Testis (tissue), 3 donors: ENCODE data around the gene ATG10. TPM values are rescaled to one million over a fixed set of nuclear protein-coding genes. Genes with fewer than 3 reads are reported as not detected.

Experiments
- DNase-seq: peaks from one replicate; pipeline ENCODE4 v3.0.0-alpha.2; 2019
- H3K27ac ChIP-seq, 2 donors: fragments of 200-600 bp; sonication (generic); one replicate each; pipeline ENCODE4 v1.5.1; 2019
- H3K27me3 ChIP-seq: fragments of 200-600 bp; sonication (generic); one replicate; pipeline ENCODE4 v1.5.1; 2019
- H3K36me3 ChIP-seq: fragments of 200-600 bp; sonication (generic); one replicate; pipeline ENCODE4 v1.5.1; 2017; ENCODE audit warnings: low read depth; ENCODE audit errors: missing control alignments
- H3K4me1 ChIP-seq: fragments of 200-600 bp; sonication (generic); one replicate; pipeline ENCODE4 v1.5.1; 2019
- H3K4me3 ChIP-seq, 2 donors: fragments of 200-600 bp; sonication (generic); one replicate each; pipeline ENCODE4 v1.5.1; 2017 to 2019
- H3K9me3 ChIP-seq: fragments of 200-600 bp; sonication (generic); one replicate; pipeline ENCODE4 v1.5.1; 2017
- POLR2A ChIP-seq: fragments of 450-650 bp; IDR thresholded peaks from one replicate; pipeline ENCODE4 v1.6.1; 2017; ENCODE audit warnings: antibody characterized with exemption, mild to moderate bottlenecking, moderate library complexity
- WGBS, 2 donors: methylation state at CpG; one replicate each; pipeline ENCODE4 v1.1.5; 2018; 5-methylcytosine and 5-hydroxymethylcytosine counted together
- intact Hi-C: fragments of 100-400 bp; cut with DNase I; formaldehyde crosslinking; loops from one replicate; pipeline ENCODE4 v1.15.1; 2023; ENCODE audit warnings: low total_unique reads
- polyA plus RNA-seq: library from polyadenylated mRNA; stranded (reverse); fragments of 350-450 nt; fragmentation: Illumina TruSeq; extraction: RNeasy Lipid Tissue Mini Kit (QIAGEN cat#74804); gene quantifications from one replicate; pipeline ENCODE4 v1.2.3, GENCODE V29; 2014; ENCODE audit warnings: low read depth, low replicate concordance; ENCODE audit not compliant: insufficient read depth
- total RNA-seq, 2 donors: library from RNA; depleted of rRNA; stranded (reverse); fragments of >200 nt; gene quantifications; one replicate each; pipeline ENCODE4 v1.2.3, GENCODE V29; 2016
- TF ChIP-seq, protein P1 (sequence below), 3 experiments: fragments of 450-650 bp in 2 of 3; fragments of 200-600 bp in 1 of 3; sonication (generic) in 1 of 3; IDR thresholded peaks; one replicate each; pipeline ENCODE4 v1.5.1; 2016 to 2019; ENCODE audit warnings: antibody characterized with exemption in 3 of 3, mild to moderate bottlenecking in 2 of 3, moderate library complexity in 1 of 3

Gene ATG10
- total and polyA plus RNA-seq, 3 donors from 2014 or later, result 10.0 to 15.1 (median 14.4) TPM

DNA sequence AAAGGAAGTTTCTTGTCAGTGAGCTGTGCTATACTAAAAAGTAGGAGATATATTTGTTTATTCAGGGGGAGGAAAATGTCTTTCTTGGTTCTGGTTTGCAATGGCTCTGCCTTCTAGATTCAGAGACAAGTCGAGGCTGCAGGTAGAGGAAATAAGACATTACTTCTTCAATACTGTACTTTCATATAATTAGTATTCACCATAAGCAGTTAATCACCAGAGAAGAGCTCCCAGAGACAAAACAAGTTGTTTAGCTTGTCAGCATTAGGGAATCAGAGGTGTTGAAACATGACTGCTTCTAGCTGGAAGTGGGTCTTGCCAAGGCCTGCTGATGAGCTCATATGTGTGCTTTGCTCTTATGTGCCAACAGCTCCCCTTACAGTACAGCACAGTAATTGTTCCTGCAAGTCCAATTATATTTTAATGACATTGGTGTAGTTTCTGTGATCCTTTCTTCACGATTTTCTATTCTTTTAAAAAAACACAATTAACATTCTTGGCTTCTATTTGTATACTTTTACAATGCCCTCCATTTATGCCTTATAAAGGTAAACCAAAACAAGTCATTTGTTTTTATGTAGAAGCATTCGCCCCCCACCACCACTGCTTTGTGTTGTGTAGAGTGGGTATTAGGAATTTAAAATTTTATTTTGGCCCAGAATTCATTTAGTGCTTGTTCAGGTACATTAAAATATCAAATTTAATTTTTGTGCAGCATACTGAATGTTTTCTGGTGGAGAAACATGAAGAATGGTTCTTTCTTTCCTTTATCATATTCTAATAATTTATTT lies 194.1 kb downstream of the ATG10 start:
- WGBS, 2 donors, result 58 to 62% methylated on average over 3 of the region's 3 CpGs
- peaks cover 6% of the 10 kb centered on the region for H3K4me1 ChIP-seq
- peak; percentile 87 for DNase-seq
- no peak overlapping the region for H3K4me3 ChIP-seq
- intact Hi-C loops, result loop anchor here (10.0 kb wide), 1 partner anchor 741 kb away; no protein-coding TSS in a partner anchor
- no peaks in the 10 kb centered on the region for H3K9me3 ChIP-seq
- H3K27ac ChIP-seq, result peak overlapping the region in 1 of 2 donors; percentile 1
- H3K36me3 ChIP-seq, result no peaks in the 10 kb centered on the region
- no peak for TF ChIP-seq POLR2A
- TF ChIP-seq, protein P1, sequence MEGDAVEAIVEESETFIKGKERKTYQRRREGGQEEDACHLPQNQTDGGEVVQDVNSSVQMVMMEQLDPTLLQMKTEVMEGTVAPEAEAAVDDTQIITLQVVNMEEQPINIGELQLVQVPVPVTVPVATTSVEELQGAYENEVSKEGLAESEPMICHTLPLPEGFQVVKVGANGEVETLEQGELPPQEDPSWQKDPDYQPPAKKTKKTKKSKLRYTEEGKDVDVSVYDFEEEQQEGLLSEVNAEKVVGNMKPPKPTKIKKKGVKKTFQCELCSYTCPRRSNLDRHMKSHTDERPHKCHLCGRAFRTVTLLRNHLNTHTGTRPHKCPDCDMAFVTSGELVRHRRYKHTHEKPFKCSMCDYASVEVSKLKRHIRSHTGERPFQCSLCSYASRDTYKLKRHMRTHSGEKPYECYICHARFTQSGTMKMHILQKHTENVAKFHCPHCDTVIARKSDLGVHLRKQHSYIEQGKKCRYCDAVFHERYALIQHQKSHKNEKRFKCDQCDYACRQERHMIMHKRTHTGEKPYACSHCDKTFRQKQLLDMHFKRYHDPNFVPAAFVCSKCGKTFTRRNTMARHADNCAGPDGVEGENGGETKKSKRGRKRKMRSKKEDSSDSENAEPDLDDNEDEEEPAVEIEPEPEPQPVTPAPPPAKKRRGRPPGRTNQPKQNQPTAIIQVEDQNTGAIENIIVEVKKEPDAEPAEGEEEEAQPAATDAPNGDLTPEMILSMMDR (IDR thresholded peaks at IDR 0.05), result peak; percentile 59 to 63 (median 61)
- no peaks in the 10 kb centered on the region for H3K27me3 ChIP-seq

DNA sequence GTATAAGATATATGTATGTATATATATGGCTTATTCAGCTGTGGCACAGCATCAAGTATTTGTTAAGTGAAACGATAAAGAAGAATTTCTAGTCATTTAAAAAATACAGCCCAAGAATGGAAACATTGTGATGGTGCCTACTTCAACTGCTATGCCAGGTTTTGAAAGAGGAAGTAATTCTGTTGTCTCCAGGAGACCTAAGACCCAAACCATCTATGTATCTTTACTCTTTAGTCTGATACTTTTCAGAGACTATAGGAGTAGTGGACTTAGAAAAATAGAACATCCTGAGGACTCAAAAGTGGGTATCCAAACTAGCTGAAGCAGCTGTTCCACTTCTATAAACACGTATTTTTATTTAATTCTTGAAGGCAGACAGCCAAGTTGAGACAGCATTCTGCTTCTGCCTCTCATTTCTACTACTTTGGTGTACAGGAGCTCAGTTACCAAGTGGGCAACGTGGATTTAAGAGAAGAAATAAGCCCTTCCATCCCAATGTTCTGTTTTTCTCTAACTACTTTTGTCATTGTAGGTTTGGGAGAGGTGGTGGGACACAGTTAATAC lies 195.6 kb downstream of the ATG10 start:
- DNase-seq, result no peak
- Histone ChIP-seq H3K9me3 (no peaks in the 10 kb centered on the region), H3K27me3 (no peaks in the 10 kb centered on the region), H3K4me1 (peaks cover 6% of the 10 kb centered on the region), H3K27ac (no peak overlapping the region), H3K36me3 (no peaks in the 10 kb centered on the region), H3K4me3 (no peak overlapping the region)
- intact Hi-C loops, result loop anchor here (10.0 kb wide), 1 partner anchor 743 kb away; no protein-coding TSS in a partner anchor
- TF ChIP-seq POLR2A, result no peak
- TF ChIP-seq, protein P1 (IDR thresholded peaks at IDR 0.05), result no peak
- 84% methylated on average over 3 of the region's 3 CpGs for WGBS, 2 donors

DNA sequence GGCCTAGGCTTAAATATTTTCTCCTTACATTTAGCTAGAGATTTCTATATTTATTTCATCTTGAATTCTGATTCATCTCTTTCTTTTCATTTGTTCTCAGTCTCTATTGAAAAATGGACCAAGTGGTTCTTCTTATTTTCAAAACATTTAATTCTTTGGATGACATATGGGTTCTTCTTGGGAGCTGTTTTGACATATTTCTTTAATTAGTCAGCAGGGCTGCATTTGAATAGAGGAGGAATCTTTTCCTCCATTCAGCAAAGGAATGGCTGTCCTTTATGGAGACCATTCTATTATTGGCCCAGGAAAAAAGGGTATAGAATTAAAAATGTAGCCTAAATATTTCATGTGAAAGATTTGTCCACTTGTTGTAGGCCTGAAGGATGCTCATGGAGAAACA lies 196.5 kb downstream of the ATG10 start:
- Histone ChIP-seq H3K27ac (no peak overlapping the region), H3K27me3 (no peaks in the 10 kb centered on the region), H3K36me3 (no peaks in the 10 kb centered on the region), H3K9me3 (no peaks in the 10 kb centered on the region), H3K4me1 (peaks cover 6% of the 10 kb centered on the region), H3K4me3 (no peak overlapping the region)
- DNase-seq, result no peak
- intact Hi-C loops, result loop anchor here (10.0 kb wide), 1 partner anchor 743 kb away; no protein-coding TSS in a partner anchor
- no peak for TF ChIP-seq POLR2A
- TF ChIP-seq, protein P1 (IDR thresholded peaks at IDR 0.05), result no peak

DNA sequence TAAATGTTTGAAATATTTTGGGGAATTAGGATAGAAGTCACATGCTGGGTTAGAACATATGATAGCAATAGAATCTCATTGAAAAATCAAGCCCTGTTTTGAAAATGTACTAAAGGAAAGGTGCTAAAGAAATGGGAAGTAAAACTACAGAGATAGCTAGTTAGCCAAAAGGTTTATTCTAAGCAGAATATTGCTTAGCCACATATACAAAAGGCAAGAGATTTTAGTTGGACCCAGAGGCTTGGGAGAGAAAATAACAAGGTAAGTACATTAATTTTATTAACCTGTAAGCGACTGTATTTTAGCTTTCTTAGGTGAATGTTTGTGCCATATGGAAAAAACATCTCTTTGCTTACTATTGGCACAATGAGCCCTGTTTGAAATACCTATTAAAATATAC lies 198.1 kb downstream of the ATG10 start:
- 91 to 98% methylated on average over 1 of the region's 1 CpG for WGBS, 2 donors
- no peaks in the 10 kb centered on the region for H3K27me3 ChIP-seq
- DNase-seq, result no peak
- intact Hi-C loops, result loop anchor here (10.0 kb wide), 1 partner anchor 745 kb away; no protein-coding TSS in a partner anchor
- H3K36me3 ChIP-seq, result no peaks in the 10 kb centered on the region
- H3K9me3 ChIP-seq, result no peaks in the 10 kb centered on the region
- TF ChIP-seq, protein P1 (IDR thresholded peaks at IDR 0.05), result no peak
- TF ChIP-seq POLR2A, result no peak
- H3K27ac ChIP-seq, result no peak overlapping the region
- H3K4me1 ChIP-seq, result peaks cover 6% of the 10 kb centered on the region
- H3K4me3 ChIP-seq, result no peak overlapping the region
